ENCODE measurements around the gene RAI1.
A peak's percentile ranks its signal among the peaks of the same experiment; 100 is the strongest.

RAI1 gene

GRCh38 chr17:17847118-17847689 is 165.9 kb downstream of the RAI1 start:
- no peaks in the 10 kb centered on the region for H3K27me3 Mint-ChIP-seq
- no peaks in the 10 kb centered on the region for H3K9me3 Mint-ChIP-seq
- DNase-seq: no peak
- H3K27ac Mint-ChIP-seq: peak overlapping the region; percentile 99
- CTCF ChIA-PET: interaction anchor here (1.9 kb wide), 1 partner anchor 72 kb away, joined by 4 read pairs; no protein-coding TSS in a partner anchor
- peaks cover 22% of the 10 kb centered on the region for H3K36me3 Mint-ChIP-seq
- H3K4me3 Mint-ChIP-seq: no peak overlapping the region
- H3K4me1 Mint-ChIP-seq: peaks cover 61% of the 10 kb centered on the region

DNA sequence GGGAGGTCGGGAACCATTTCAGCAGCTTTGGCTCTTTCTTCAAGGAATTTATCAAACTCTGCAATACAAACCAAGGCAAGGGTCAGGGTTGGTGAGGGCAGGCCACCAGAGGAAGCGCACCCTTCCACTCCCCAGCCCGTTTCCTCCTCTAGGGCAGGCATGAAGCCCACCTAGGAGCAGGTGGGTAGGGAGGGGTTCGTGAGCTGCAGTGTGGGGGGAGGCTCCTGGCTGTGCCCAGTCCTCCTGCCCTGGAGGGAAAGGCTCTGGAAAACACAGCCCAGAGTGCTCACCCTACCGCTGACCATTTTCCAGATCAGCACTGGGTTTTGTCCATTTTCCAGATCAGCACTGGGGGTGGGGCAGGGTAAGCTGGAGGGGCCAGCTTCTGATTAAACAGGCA is 166.5 kb downstream of the RAI1 start:
- Mint-ChIP-seq H3K4me1 (peaks cover 64% of the 10 kb centered on the region), H3K9me3 (no peaks in the 10 kb centered on the region), H3K4me3 (no peak overlapping the region), H3K27me3 (no peaks in the 10 kb centered on the region), H3K27ac (peak overlapping the region; percentile 99), H3K36me3 (peaks cover 23% of the 10 kb centered on the region)
- CTCF ChIA-PET: interaction anchor here (1.9 kb wide), 1 partner anchor 71 kb away, joined by 4 read pairs; no protein-coding TSS in a partner anchor
- DNase-seq: peak; percentile 18

GRCh38 chr17:17848311-17849082 is 167.2 kb downstream of the RAI1 start:
- Mint-ChIP-seq H3K27me3 (no peaks in the 10 kb centered on the region), H3K27ac (peak overlapping the region; percentile 99), H3K4me3 (peak overlapping the region; percentile 41), H3K4me1 (peaks cover 71% of the 10 kb centered on the region), H3K9me3 (no peaks in the 10 kb centered on the region), H3K36me3 (peaks cover 26% of the 10 kb centered on the region)
- CTCF ChIA-PET: interaction anchor here (0.9 to 2.6 kb wide), 9 partner anchors 8 to 71 kb away, joined by 3 to 15 read pairs (median 4); partner anchors contain the start of gene SREBF1
- DNase-seq: peak; percentile 21

- H3K9me3 Mint-ChIP-seq: no peaks in the 10 kb centered on the region
- peaks cover 79% of the 10 kb centered on the region for H3K4me1 Mint-ChIP-seq
- DNase-seq: peak; percentile 92
- peak overlapping the region; percentile 99 for H3K27ac Mint-ChIP-seq
- H3K36me3 Mint-ChIP-seq: peaks cover 29% of the 10 kb centered on the region
- peak overlapping the region; percentile 41 for H3K4me3 Mint-ChIP-seq
- CTCF ChIA-PET: interaction anchor here (0.9 to 2.6 kb wide), 11 partner anchors 8 to 169 kb away, joined by 3 to 15 read pairs (median 4); partner anchors contain the start of gene SREBF1
- H3K27me3 Mint-ChIP-seq: no peaks in the 10 kb centered on the region
These were observed 168.0 kb downstream of the RAI1 start for GRCh38 chr17:17849147-17849820.

DNA sequence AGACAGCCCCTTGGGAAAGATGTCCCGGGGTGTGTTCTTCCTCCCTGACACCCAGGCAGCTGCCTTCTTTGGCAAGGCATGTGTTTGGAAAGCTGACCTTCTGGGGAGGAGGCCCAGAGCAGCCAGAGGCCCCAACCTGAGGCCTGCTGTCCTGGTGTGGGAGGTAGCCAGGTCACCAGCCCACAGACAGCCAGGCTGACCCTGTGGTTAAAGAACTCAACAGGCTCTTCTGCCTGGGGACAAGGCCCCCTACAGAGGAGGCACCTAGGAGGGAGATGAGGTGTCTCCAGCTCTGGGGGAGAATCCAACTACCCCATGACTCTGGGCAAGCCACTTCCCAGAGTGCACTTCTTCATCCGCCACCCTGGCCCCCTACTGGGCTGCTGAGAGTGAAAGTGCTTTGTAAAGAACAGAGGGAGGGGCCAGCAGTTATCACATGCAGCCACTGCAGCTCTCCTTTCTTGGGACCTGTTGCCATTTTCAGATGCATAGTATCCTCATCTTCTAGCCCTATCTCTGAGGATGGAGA is 168.7 kb downstream of the RAI1 start:
- peak; percentile 86 for DNase-seq
- Mint-ChIP-seq H3K36me3 (peaks cover 29% of the 10 kb centered on the region), H3K27ac (peak overlapping the region; percentile 99), H3K9me3 (no peaks in the 10 kb centered on the region), H3K4me1 (peaks cover 83% of the 10 kb centered on the region), H3K27me3 (no peaks in the 10 kb centered on the region), H3K4me3 (no peak overlapping the region)
- CTCF ChIA-PET: interaction anchor here (1.0 to 2.6 kb wide), 7 partner anchors 8 to 170 kb away, joined by 3 to 15 read pairs (median 10); partner anchors contain the start of gene SREBF1

GRCh38 chr17:17851103-17852002 is 170.1 kb downstream of the RAI1 start:
- DNase-seq: no peak
- CTCF ChIA-PET: interaction anchor here (1.3 to 2.6 kb wide), 2 partner anchors 15 kb away, joined by 3 to 10 read pairs; partner anchors contain the start of gene SREBF1
- Mint-ChIP-seq H3K36me3 (peaks cover 25% of the 10 kb centered on the region), H3K4me3 (no peak overlapping the region), H3K9me3 (no peaks in the 10 kb centered on the region), H3K27me3 (no peaks in the 10 kb centered on the region), H3K27ac (peak overlapping the region; percentile 99), H3K4me1 (peaks cover 93% of the 10 kb centered on the region)

DNA sequence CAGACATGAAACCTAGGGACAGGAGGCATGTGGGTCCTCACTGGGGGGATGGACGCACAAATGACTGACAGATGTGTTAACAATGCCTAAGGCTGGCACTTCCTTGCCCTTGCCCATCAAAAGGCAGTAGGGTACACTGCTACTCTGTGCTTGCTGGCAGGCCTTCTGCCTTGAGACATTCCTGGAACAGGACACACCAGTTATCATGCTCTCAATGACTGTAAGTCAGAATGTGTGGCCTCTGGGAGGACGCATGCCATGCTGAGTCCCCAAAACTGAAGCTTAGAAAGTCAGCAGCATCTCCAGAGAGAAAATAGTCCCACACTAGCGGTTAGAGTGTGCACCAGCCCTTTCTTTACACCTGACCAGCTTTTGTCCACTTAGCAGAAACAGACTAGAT is 171.7 kb downstream of the RAI1 start:
- Mint-ChIP-seq H3K4me3 (no peak overlapping the region), H3K36me3 (peaks cover 17% of the 10 kb centered on the region), H3K27me3 (no peaks in the 10 kb centered on the region), H3K27ac (no peak overlapping the region), H3K4me1 (peaks cover 81% of the 10 kb centered on the region), H3K9me3 (no peaks in the 10 kb centered on the region)
- DNase-seq: no peak
- CTCF ChIA-PET: interaction anchor here (1.3 to 10.2 kb wide), 5 partner anchors 17 to 170 kb away, joined by 3 to 95 read pairs (median 12); partner anchors contain the start of gene SREBF1

- Mint-ChIP-seq H3K36me3 (peaks cover 15% of the 10 kb centered on the region), H3K27me3 (no peaks in the 10 kb centered on the region), H3K4me3 (no peak overlapping the region), H3K27ac (peak overlapping the region; percentile 59), H3K4me1 (peaks cover 71% of the 10 kb centered on the region), H3K9me3 (no peaks in the 10 kb centered on the region)
- CTCF ChIA-PET: interaction anchor here (0.7 to 10.2 kb wide), 8 partner anchors 16 to 171 kb away, joined by 3 to 95 read pairs (median 6); partner anchors contain the start of gene SREBF1
- no peak for DNase-seq
These were observed 172.7 kb downstream of the RAI1 start for GRCh38 chr17:17853811-17854447.

DNA sequence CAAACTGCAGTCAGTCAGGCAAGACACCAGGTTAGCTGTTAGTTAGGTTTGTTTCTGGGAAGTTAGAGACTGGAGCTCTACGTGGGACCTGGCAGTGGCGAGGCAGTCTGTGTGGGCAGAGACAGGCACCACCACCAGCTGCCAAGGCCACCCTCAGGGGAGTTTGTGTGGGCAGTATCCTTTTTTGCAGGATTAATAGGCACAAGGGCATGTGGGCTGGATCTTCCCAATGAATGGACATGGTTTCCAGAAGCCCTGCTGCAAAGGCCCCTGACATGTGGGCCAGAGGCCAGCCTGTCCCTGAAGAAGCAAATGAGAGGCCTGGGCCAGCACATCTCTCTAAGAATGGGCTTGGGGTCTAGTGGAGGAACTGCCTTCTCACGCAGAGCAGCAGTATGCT is 174.7 kb downstream of the RAI1 start:
- Mint-ChIP-seq H3K27ac (no peak overlapping the region), H3K4me1 (peaks cover 57% of the 10 kb centered on the region), H3K9me3 (no peaks in the 10 kb centered on the region), H3K36me3 (peaks cover 9% of the 10 kb centered on the region), H3K27me3 (no peaks in the 10 kb centered on the region), H3K4me3 (no peak overlapping the region)
- no peak for DNase-seq
- CTCF ChIA-PET: interaction anchor here (0.5 to 10.2 kb wide), 5 partner anchors 18 to 1488 kb away, joined by 3 to 95 read pairs (median 7); no protein-coding TSS in a partner anchor

GRCh38 chr17:17856386-17856785 is 175.1 kb downstream of the RAI1 start:
- Mint-ChIP-seq H3K27me3 (no peaks in the 10 kb centered on the region), H3K36me3 (peaks cover 9% of the 10 kb centered on the region), H3K27ac (no peak overlapping the region), H3K4me1 (peaks cover 53% of the 10 kb centered on the region), H3K9me3 (no peaks in the 10 kb centered on the region), H3K4me3 (no peak overlapping the region)
- no peak for DNase-seq
- CTCF ChIA-PET: interaction anchor here (1.0 to 10.2 kb wide), 5 partner anchors 21 to 69 kb away, joined by 3 to 95 read pairs (median 4); no protein-coding TSS in a partner anchor

GRCh38 chr17:17857496-17857895 is 176.2 kb downstream of the RAI1 start:
- Mint-ChIP-seq H3K27ac (peak overlapping the region; percentile 14), H3K4me1 (peaks cover 45% of the 10 kb centered on the region), H3K36me3 (peaks cover 7% of the 10 kb centered on the region), H3K27me3 (no peaks in the 10 kb centered on the region), H3K9me3 (no peaks in the 10 kb centered on the region), H3K4me3 (no peak overlapping the region)
- DNase-seq: no peak
- CTCF ChIA-PET: interaction anchor here (0.6 to 10.2 kb wide), 6 partner anchors 22 to 176 kb away, joined by 3 to 95 read pairs (median 4); no protein-coding TSS in a partner anchor

GRCh38 chr17:17859909-17860765 is 178.9 kb downstream of the RAI1 start:
- H3K4me1 Mint-ChIP-seq: peaks cover 41% of the 10 kb centered on the region

More at GRCh38 chr17:17859909-17860765, 178.9 kb downstream of the RAI1 start:
- H3K36me3 Mint-ChIP-seq: peaks cover 6% of the 10 kb centered on the region
- CTCF ChIA-PET: interaction anchor here (0.6 to 10.2 kb wide), 12 partner anchors 11 to 180 kb away, joined by 3 to 95 read pairs (median 7); partner anchors contain the start of gene RAI1
- no peak overlapping the region for H3K4me3 Mint-ChIP-seq
- H3K27ac Mint-ChIP-seq: no peak overlapping the region
- H3K9me3 Mint-ChIP-seq: no peaks in the 10 kb centered on the region
- peak; percentile 80 for DNase-seq
- no peaks in the 10 kb centered on the region for H3K27me3 Mint-ChIP-seq

All from activated naive CD4-positive, alpha-beta T cell treated with anti-CD3 and anti-CD28 coated beads, Interleukin-2, amount 10 ng/mL, durations not matched to agents 7 days and 5 days (primary cell).